GM12801 (cell line): Measurements from ENCODE around the gene FAM131B.

Experiments used
- CTCF ChIP-seq: IDR thresholded peaks from one replicate; pipeline ENCODE4 v1.5.1; 2011; ENCODE audit warnings: control low read depth; ENCODE audit not compliant: insufficient read length; ENCODE audit errors: extremely low read depth

Gene FAM131B

GRCh38 chr7:143392875-143393266 is 30.4 kb upstream of the FAM131B start:
- TF ChIP-seq CTCF = no peak

- TF ChIP-seq CTCF = no peak
Measured at GRCh38 chr7:143391462-143392404, 29.2 kb upstream of the FAM131B start.

GRCh38 chr7:143390773-143391317 is 28.3 kb upstream of the FAM131B start:
- TF ChIP-seq CTCF = no peak

- TF ChIP-seq CTCF = no peak
Measured at GRCh38 chr7:143390104-143390772, 27.7 kb upstream of the FAM131B start.

GRCh38 chr7:143389316-143390103 is 27.0 kb upstream of the FAM131B start:
- TF ChIP-seq CTCF = no peak

- TF ChIP-seq CTCF = no peak
Measured at GRCh38 chr7:143388491-143389101, 26.1 kb upstream of the FAM131B start.

GRCh38 chr7:143388051-143388450 is 25.5 kb upstream of the FAM131B start:
- TF ChIP-seq CTCF = no peak
